ENCODE results near the gene OBP2A. TPM values are rescaled to one million over a fixed set of nuclear protein-coding genes. Genes with fewer than 3 reads are reported as not detected.

OBP2A gene
- total and polyA plus RNA-seq, 10 of the 15 experiments (the other 5 are each of a cell fraction or from before 2014, with no cell fraction given): not detected

DNA sequence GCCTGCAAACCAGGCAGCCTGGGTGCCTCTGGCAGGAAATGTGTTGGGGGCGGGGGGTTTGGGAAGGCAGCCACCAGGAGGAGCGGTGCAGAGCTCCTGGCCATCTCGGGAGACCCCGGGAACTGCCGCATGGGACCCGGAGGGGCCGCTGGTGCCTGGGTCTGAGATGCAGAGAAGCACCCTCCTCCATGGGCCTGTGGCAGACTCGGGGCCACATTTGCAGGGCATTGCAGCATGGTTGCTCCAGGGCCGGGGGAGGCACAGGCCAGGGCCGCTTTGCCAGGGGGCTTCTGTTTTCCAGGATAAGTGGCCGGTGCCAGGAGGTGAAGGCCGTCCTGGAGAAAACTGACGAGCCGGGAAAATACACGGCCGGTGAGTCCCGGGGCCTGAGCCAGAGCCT lies 23.0 kb upstream of the OBP2A start (continued):
- no peak for TF ChIP-seq SMC3 (IDR thresholded peaks at IDR 0.05; ENCODE audit: borderline replicate concordance, low read length)
- no peak for TF ChIP-seq NFYA (IDR thresholded peaks at IDR 0.05; ENCODE audit: borderline replicate concordance, low read depth, low read length)
- TF ChIP-seq ZNF24 (IDR thresholded peaks at IDR 0.05): no peak
- TF ChIP-seq, protein P1, sequence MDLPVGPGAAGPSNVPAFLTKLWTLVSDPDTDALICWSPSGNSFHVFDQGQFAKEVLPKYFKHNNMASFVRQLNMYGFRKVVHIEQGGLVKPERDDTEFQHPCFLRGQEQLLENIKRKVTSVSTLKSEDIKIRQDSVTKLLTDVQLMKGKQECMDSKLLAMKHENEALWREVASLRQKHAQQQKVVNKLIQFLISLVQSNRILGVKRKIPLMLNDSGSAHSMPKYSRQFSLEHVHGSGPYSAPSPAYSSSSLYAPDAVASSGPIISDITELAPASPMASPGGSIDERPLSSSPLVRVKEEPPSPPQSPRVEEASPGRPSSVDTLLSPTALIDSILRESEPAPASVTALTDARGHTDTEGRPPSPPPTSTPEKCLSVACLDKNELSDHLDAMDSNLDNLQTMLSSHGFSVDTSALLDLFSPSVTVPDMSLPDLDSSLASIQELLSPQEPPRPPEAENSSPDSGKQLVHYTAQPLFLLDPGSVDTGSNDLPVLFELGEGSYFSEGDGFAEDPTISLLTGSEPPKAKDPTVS (IDR thresholded peaks at IDR 0.05; ENCODE audit: low read depth, low read length): no peak
- no peak for TF ChIP-seq RUNX3 (IDR thresholded peaks at IDR 0.05; ENCODE audit: low read length)
- TF ChIP-seq RFX5 (IDR thresholded peaks at IDR 0.05; ENCODE audit: low read depth, low read length): no peak

DNA sequence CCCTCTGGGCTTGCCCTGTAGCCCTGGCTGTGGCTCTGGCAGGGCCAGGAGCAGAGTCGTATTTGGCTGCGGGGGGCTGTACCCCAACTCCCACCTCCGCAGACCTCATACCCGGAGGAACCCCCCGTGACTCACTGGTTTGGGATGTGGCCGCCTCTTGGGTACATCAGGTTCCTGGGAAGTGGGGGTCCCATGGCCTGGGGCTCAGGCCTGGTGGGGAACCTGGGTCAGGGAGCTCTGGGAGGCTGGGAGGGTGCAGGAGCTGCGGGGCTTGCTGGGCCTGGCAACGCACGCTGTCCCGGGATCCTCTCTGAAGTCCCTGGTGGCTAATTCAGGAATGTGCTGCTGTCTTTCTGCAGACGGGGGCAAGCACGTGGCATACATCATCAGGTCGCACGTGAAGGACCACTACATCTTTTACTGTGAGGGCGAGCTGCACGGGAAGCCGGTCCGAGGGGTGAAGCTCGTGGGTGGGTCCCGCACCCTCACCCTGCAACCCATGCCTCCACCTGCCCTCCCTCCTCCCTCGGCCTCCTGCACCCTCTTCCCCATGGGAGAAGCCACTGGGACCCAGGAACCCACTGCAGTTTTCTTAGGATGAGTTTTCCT lies 22.3 kb upstream of the OBP2A start:
- SMC1A ChIA-PET (ENCODE audit: uncharacterized antibody, unreplicated experiment): no interaction called here
- RAD21 ChIA-PET (ENCODE audit: unreplicated experiment): no interaction called here
- POLR2A ChIA-PET: interaction anchor here (0.6 kb wide), 1 partner anchor 335 kb away, joined by 8 read pairs; no protein-coding TSS in a partner anchor
- Histone ChIP-seq H3K27me3 (replicated peaks in 1 of 2; ENCODE audit: control insufficient read depth in 2 of 2, insufficient read depth in 2 of 2, low read length in 1 of 2) (no peaks in the 10 kb centered on the region), H2AFZ (ENCODE audit: control insufficient read depth, low read depth, low read length) (no peak overlapping the region), H3K9ac (ENCODE audit: control insufficient read depth, insufficient read depth, low read length) (no peak overlapping the region), H3K27ac (ENCODE audit: control insufficient read depth, insufficient read depth) (no peak overlapping the region), H3K4me2 (ENCODE audit: control insufficient read depth, insufficient read depth) (no peak overlapping the region), H4K20me1 (ENCODE audit: control insufficient read depth, insufficient read depth) (no peaks in the 10 kb centered on the region), H3K9me3 (replicated peaks; ENCODE audit: control insufficient read depth, insufficient read depth, low read length) (no peaks in the 10 kb centered on the region), H3K79me2 (ENCODE audit: control insufficient read depth, insufficient read depth, low read length) (no peaks in the 10 kb centered on the region), H3K4me3 (no peak overlapping the region), H3K4me1 (ENCODE audit: control insufficient read depth, insufficient read depth, low read length) (no peaks in the 10 kb centered on the region), H3K36me3 (ENCODE audit: control insufficient read depth in 2 of 2, insufficient read depth in 2 of 2, low read length in 1 of 2) (no peaks in the 10 kb centered on the region)
- FAIRE-seq (no peak), DNase-seq (ENCODE audit: low read depth, low spot score) (no peak), ATAC-seq (no peak)
- intact Hi-C loops (cut with micrococcal nuclease; ENCODE audit: unreplicated experiment): no loop called here
- in situ Hi-C loops (cut with MboI): no loop called here
- CTCF ChIA-PET: no interaction called here
- no TSS peak for BruUV-seq (replicated peaks)
- 18% methylated on average over 16 of the region's 21 CpGs for WGBS (ENCODE audit: insufficient coverage, insufficient replicate concordance, low lambda C conversion rate, missing lambda C conversion rate)
- TF ChIP-seq PAX8 (IDR thresholded peaks at IDR 0.05) (no peak), SREBF1 (IDR thresholded peaks at IDR 0.05; ENCODE audit: low read length) (no peak)

All from GM12878 (cell line).